Measurements from ENCODE around the gene USP50. TPM values are rescaled to one million over a fixed set of nuclear protein-coding genes. Genes with fewer than 3 reads are reported as not detected.
"Not testable (repeated sequence)": the region's sequence is repeated elsewhere in the genome, so short reads cannot be mapped to it uniquely, and the experiment has no call there.

Gene USP50
- total and polyA plus RNA-seq, 4 donors: 0.34 TPM; not detected in 3

GRCh38 chr15:50503144-50503543 lies 43.3 kb downstream of the USP50 start:
- no peak overlapping the region for H3K4me3 ChIP-seq
- no peak for DNase-seq
- H3K9me3 ChIP-seq (ENCODE audit: control insufficient read depth in 4 of 4, insufficient read depth in 3 of 4, low read length in 3 of 4): peaks cover 0 to 1% (median 0%) of the 10 kb centered on the region in 4 donors
- no peaks in the 10 kb centered on the region for H3K27me3 ChIP-seq (ENCODE audit: control insufficient read depth in 3 of 3, insufficient read depth in 3 of 3, low read length in 2 of 3)
- no peaks in the 10 kb centered on the region for H3K4me1 ChIP-seq (ENCODE audit: control insufficient read depth in 5 of 5, insufficient read depth in 5 of 5, low read length in 5 of 5)
- no peak overlapping the region for H3K27ac ChIP-seq (ENCODE audit: low read depth in 1 of 2, low read length in 1 of 2)
- no peak for TF ChIP-seq CTCF (IDR thresholded peaks at IDR 0.05; ENCODE audit: control extremely low read depth, extremely low read depth)
- ATAC-seq (ENCODE audit: insufficient read depth, low FRiP score): no peak
- H3K9ac ChIP-seq (ENCODE audit: insufficient read depth in 1 of 2, low read length in 2 of 2): no peak overlapping the region
- peaks cover 10 to 19% (median 12%) of the 10 kb centered on the region in 4 donors for H3K36me3 ChIP-seq (ENCODE audit: control insufficient read depth in 4 of 4, insufficient read depth in 4 of 4, low read length in 4 of 4)
- WGBS, 2 donors: 66 to 86% methylated on average over 7 of the region's 7 CpGs

- DNase-seq: no peak
Observed at GRCh38 chr15:50501815-50502214, 44.7 kb downstream of the USP50 start.

DNA sequence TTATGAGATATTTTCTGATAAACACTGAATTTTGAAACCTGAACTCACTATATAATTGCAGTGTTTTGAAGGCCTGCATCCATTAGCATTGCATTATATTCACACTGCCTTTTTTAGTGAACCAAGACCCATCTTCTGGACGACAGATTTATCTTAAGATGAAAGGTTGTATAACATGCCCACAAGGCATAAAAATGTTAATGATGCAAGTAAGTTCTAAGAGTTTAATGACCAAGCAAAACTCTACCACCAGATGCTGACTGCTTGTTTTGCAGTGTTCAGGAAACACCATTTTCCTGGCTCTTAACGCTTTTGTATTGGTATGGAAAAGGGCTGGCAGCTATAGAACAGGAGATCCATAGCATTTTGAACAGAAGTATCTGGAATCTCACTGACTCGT lies 46.1 kb downstream of the USP50 start:
- Histone ChIP-seq H3K9me3 (ENCODE audit: control insufficient read depth in 4 of 4, insufficient read depth in 3 of 4, low read length in 3 of 4) (no peaks in the 10 kb centered on the region), H3K9ac (ENCODE audit: insufficient read depth in 1 of 2, low read length in 2 of 2) (no peak overlapping the region), H3K36me3 (ENCODE audit: control insufficient read depth in 4 of 4, insufficient read depth in 4 of 4, low read length in 4 of 4) (peaks cover 14 to 32% (median 23%) of the 10 kb centered on the region in 4 donors), H3K4me3 (no peak overlapping the region), H3K27me3 (ENCODE audit: control insufficient read depth in 3 of 3, insufficient read depth in 3 of 3, low read length in 2 of 3) (no peaks in the 10 kb centered on the region), H3K27ac (ENCODE audit: low read depth in 1 of 2, low read length in 1 of 2) (no peak overlapping the region), H3K4me1 (ENCODE audit: control insufficient read depth in 5 of 5, insufficient read depth in 5 of 5, low read length in 5 of 5) (no peaks in the 10 kb centered on the region)
- DNase-seq (no peak), ATAC-seq (ENCODE audit: insufficient read depth, low FRiP score) (no peak)
- TF ChIP-seq CTCF (IDR thresholded peaks at IDR 0.05; ENCODE audit: control extremely low read depth, extremely low read depth): no peak
- 43 to 74% methylated on average over 3 of the region's 3 CpGs for WGBS, 2 donors

More at GRCh38 chr15:50501815-50502214, 44.7 kb downstream of the USP50 start:
- H3K27me3 ChIP-seq (ENCODE audit: control insufficient read depth in 3 of 3, insufficient read depth in 3 of 3, low read length in 2 of 3): no peaks in the 10 kb centered on the region
- no peak for ATAC-seq (ENCODE audit: insufficient read depth, low FRiP score)
- no peak for TF ChIP-seq CTCF (IDR thresholded peaks at IDR 0.05; ENCODE audit: control extremely low read depth, extremely low read depth)
- peaks cover 0 to 1% (median 0%) of the 10 kb centered on the region in 4 donors for H3K9me3 ChIP-seq (ENCODE audit: control insufficient read depth in 4 of 4, insufficient read depth in 3 of 4, low read length in 3 of 4)
- 97% methylated on average over 4 of the region's 4 CpGs for WGBS, 2 donors
- no peak overlapping the region for H3K27ac ChIP-seq (ENCODE audit: low read depth in 1 of 2, low read length in 1 of 2)
- H3K9ac ChIP-seq (ENCODE audit: insufficient read depth in 1 of 2, low read length in 2 of 2): no peak overlapping the region
- no peaks in the 10 kb centered on the region for H3K4me1 ChIP-seq (ENCODE audit: control insufficient read depth in 5 of 5, insufficient read depth in 5 of 5, low read length in 5 of 5)
- no peak overlapping the region for H3K4me3 ChIP-seq
- peaks cover 11 to 24% (median 17%) of the 10 kb centered on the region in 4 donors for H3K36me3 ChIP-seq (ENCODE audit: control insufficient read depth in 4 of 4, insufficient read depth in 4 of 4, low read length in 4 of 4)

- Histone ChIP-seq H3K4me1 (ENCODE audit: control insufficient read depth in 5 of 5, insufficient read depth in 5 of 5, low read length in 5 of 5) (no peaks in the 10 kb centered on the region), H3K4me3 (no peak overlapping the region), H3K9ac (ENCODE audit: insufficient read depth in 1 of 2, low read length in 2 of 2) (no peak overlapping the region), H3K9me3 (ENCODE audit: control insufficient read depth in 4 of 4, insufficient read depth in 3 of 4, low read length in 3 of 4) (no peaks in the 10 kb centered on the region), H3K27ac (ENCODE audit: low read depth in 1 of 2, low read length in 1 of 2) (no peak overlapping the region), H3K36me3 (ENCODE audit: control insufficient read depth in 4 of 4, insufficient read depth in 4 of 4, low read length in 4 of 4) (peaks cover 20 to 40% (median 29%) of the 10 kb centered on the region in 4 donors), H3K27me3 (ENCODE audit: control insufficient read depth in 3 of 3, insufficient read depth in 3 of 3, low read length in 2 of 3) (no peaks in the 10 kb centered on the region)
- 92 to 96% methylated on average over 2 of the region's 2 CpGs for WGBS, 2 donors
- ATAC-seq (ENCODE audit: insufficient read depth, low FRiP score) (no peak), DNase-seq (no peak)
- no peak for TF ChIP-seq CTCF (IDR thresholded peaks at IDR 0.05; ENCODE audit: control extremely low read depth, extremely low read depth)
Observed at GRCh38 chr15:50496692-50497091, 49.8 kb downstream of the USP50 start.

DNA sequence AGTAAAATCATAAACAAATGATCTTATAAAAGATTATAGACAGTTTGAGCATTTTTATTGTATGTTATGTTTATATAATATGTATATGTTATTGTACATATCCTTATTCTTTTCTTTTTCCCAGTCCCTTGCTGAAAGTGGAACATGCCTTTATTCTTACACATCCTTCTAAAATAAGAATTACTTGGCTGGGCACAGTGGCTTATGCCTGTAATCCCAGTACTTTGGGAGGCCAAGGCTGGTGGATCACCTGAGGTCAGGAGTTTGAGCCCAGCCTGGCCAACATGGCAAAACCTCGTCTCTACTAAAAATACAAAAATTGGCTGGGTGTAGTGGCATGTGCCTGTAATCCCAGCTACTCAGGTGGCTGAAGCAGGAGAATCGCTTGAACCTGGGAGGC lies 51.9 kb downstream of the USP50 start:
- not testable (repeated sequence) for H3K4me1 ChIP-seq (ENCODE audit: control insufficient read depth in 5 of 5, insufficient read depth in 5 of 5, low read length in 5 of 5); ATAC-seq (ENCODE audit: insufficient read depth, low FRiP score); DNase-seq; H3K27me3 ChIP-seq (ENCODE audit: control insufficient read depth in 3 of 3, insufficient read depth in 3 of 3, low read length in 2 of 3); H3K27ac ChIP-seq (ENCODE audit: low read depth in 1 of 2, low read length in 1 of 2); H3K9ac ChIP-seq (ENCODE audit: insufficient read depth in 1 of 2, low read length in 2 of 2); H3K9me3 ChIP-seq (ENCODE audit: control insufficient read depth in 4 of 4, insufficient read depth in 3 of 4, low read length in 3 of 4); H3K4me3 ChIP-seq
- peaks cover 19 to 47% (median 30%) of the 10 kb centered on the region in 4 donors for H3K36me3 ChIP-seq (ENCODE audit: control insufficient read depth in 4 of 4, insufficient read depth in 4 of 4, low read length in 4 of 4)
- 93 to 94% methylated on average over 2 of the region's 2 CpGs for WGBS, 2 donors
